H1 (cell line): Measurements from ENCODE around the gene SLC35E1. TPM values are rescaled to one million over a fixed set of nuclear protein-coding genes. Genes with fewer than 3 reads are reported as not detected.

Experiments
- CTCF ChIA-PET: fragments of 300-600 bp; sonication (Branson Sonifier 250); formaldehyde crosslinking; loops from one replicate; lab custom pipeline; 2021; ENCODE audit not compliant: partially characterized antibody; lab: Charles Lee
- POLR2A ChIA-PET: fragments of 300-600 bp; sonication (Branson Sonifier 250); formaldehyde crosslinking; loops from one replicate; lab custom pipeline; 2021; ENCODE audit warnings: inconsistent platforms; ENCODE audit not compliant: partially characterized antibody; lab: Charles Lee
- DNase-seq, 2 experiments: peaks; one replicate each; pipeline versions ENCODE4 v3.0.0 to v3.0.0-alpha.2; 2010 to 2022; ENCODE audit warnings: low spot score in 2 of 2, low read depth in 1 of 2, mixed read lengths in 1 of 2
- FAIRE-seq: peaks from 2 replicates; lab custom pipeline; 2011; peaks lifted over from hg19 to GRCh38; lab: Jason Lieb, UNC
- H2AFZ ChIP-seq: 2 replicates; pipeline ENCODE4 v1.8.1; 2012; ENCODE audit warnings: low read length, inconsistent platforms
- H2AK5ac ChIP-seq: 2 replicates; pipeline ENCODE4 v1.6.1; 2013; ENCODE audit warnings: low read depth, low read length
- H2BK120ac ChIP-seq: replicated peaks from 2 replicates; pipeline ENCODE3; 2013; ENCODE audit warnings: low read depth, low read length, inconsistent platforms
- H2BK12ac ChIP-seq: 2 replicates; pipeline ENCODE4 v1.6.1; 2013; ENCODE audit warnings: low read depth, low read length
- H2BK15ac ChIP-seq: 2 replicates; pipeline ENCODE4 v1.6.1; 2013; ENCODE audit warnings: low read length
- H2BK20ac ChIP-seq: 2 replicates; pipeline ENCODE4 v1.6.1; 2013; ENCODE audit warnings: low read length
- H2BK5ac ChIP-seq: 2 replicates; pipeline ENCODE4 v1.6.1; 2013; ENCODE audit warnings: low read depth, low read length
- H3K14ac ChIP-seq: 2 replicates; pipeline ENCODE4 v1.6.1; 2013; ENCODE audit warnings: inconsistent platforms; ENCODE audit not compliant: insufficient read length
- H3K18ac ChIP-seq: 2 replicates; pipeline ENCODE4 v1.6.1; 2013; ENCODE audit warnings: low read length; ENCODE audit errors: extremely low read depth
- H3K23ac ChIP-seq: 2 replicates; pipeline ENCODE4 v1.6.1; 2013; ENCODE audit warnings: inconsistent platforms; ENCODE audit not compliant: insufficient read length
- H3K23me2 ChIP-seq: 2 replicates; pipeline ENCODE4 v1.6.1; 2013; ENCODE audit warnings: low read depth, low read length
- H3K27ac ChIP-seq: 2 replicates; pipeline ENCODE4 v1.6.1; 2011; ENCODE audit warnings: low read depth, low read length, inconsistent platforms
- H3K27me3 ChIP-seq, 4 experiments: replicated peaks in 1 of 4; 1 replicate in 1 of 4; 2 replicates in 3 of 4; pipeline versions ENCODE4 v1.6.1 to v1.8.1; 2011 to 2013; ENCODE audit warnings: low read length in 3 of 4, mild to moderate bottlenecking in 3 of 4, inconsistent platforms in 2 of 4, mixed read lengths in 2 of 4, moderate library complexity in 1 of 4; ENCODE audit not compliant: control insufficient read depth in 3 of 4, insufficient read depth in 3 of 4; ENCODE audit errors: extremely low read depth in 1 of 4
- H3K36me3 ChIP-seq, 4 experiments: 2 replicates each; pipeline versions ENCODE4 v1.6.1 to v1.8.1; 2011 to 2013; ENCODE audit warnings: mild to moderate bottlenecking in 4 of 4, low read length in 3 of 4, moderate library complexity in 2 of 4, control low read depth in 1 of 4, inconsistent platforms in 1 of 4; ENCODE audit not compliant: insufficient read depth in 4 of 4, control insufficient read depth in 2 of 4
- H3K4ac ChIP-seq: replicated peaks from 2 replicates; pipeline ENCODE3; 2013; ENCODE audit warnings: low read length, low read depth, mixed read lengths, inconsistent platforms; ENCODE audit not compliant: insufficient read length
- H3K4me1 ChIP-seq, 4 experiments: replicated peaks in 1 of 4; 1 replicate in 1 of 4; 2 replicates in 3 of 4; pipeline versions ENCODE4 v1.6.1 to v1.8.1; 2011 to 2013; ENCODE audit warnings: low read length in 3 of 4, inconsistent platforms in 2 of 4, mixed read lengths in 1 of 4; ENCODE audit not compliant: insufficient read depth in 4 of 4, control insufficient read depth in 3 of 4
- H3K4me2 ChIP-seq, 2 experiments: 2 replicates each; pipeline versions ENCODE4 v1.6.1 to v1.8.1; 2011 to 2013; ENCODE audit warnings: low read depth in 2 of 2, low read length in 2 of 2, control low read depth in 1 of 2, inconsistent platforms in 1 of 2, mild to moderate bottlenecking in 1 of 2; ENCODE audit not compliant: insufficient read depth in 1 of 2
- H3K4me3 ChIP-seq, 4 experiments: fragments of 200-600, 300-600 bp in 1 of 4; sonication (generic), shearing (Covaris generic), sonication (Bioruptor Twin) in 1 of 4; 2 replicates each; pipeline versions ENCODE4 v1.5.1 to v1.8.1; 2011 to 2016; ENCODE audit warnings: low read length in 4 of 4, low read depth in 3 of 4, control low read depth in 2 of 4, inconsistent platforms in 2 of 4, mild to moderate bottlenecking in 2 of 4, mixed read lengths in 1 of 4, moderate library complexity in 1 of 4; ENCODE audit not compliant: insufficient read depth in 2 of 4; ENCODE audit errors: extremely low read depth in 1 of 4
- H3K56ac ChIP-seq: replicated peaks from 2 replicates; pipeline ENCODE3; 2013; ENCODE audit warnings: low read depth, mild to moderate bottlenecking, mixed read lengths, low read length, inconsistent platforms; ENCODE audit not compliant: insufficient read length
- H3K79me1 ChIP-seq: 2 replicates; pipeline ENCODE4 v1.6.1; 2013; ENCODE audit warnings: low read depth, low read length, control low read depth
- H3K79me2 ChIP-seq, 2 experiments: 2 replicates each; pipeline versions ENCODE4 v1.6.1 to v1.8.1; 2012 to 2013; ENCODE audit warnings: low read length in 2 of 2, mild to moderate bottlenecking in 2 of 2, inconsistent platforms in 1 of 2; ENCODE audit not compliant: insufficient read depth in 2 of 2, control insufficient read depth in 1 of 2
- H3K9ac ChIP-seq, 4 experiments: replicated peaks in 1 of 4; 1 replicate in 1 of 4; 2 replicates in 3 of 4; pipeline versions ENCODE4 v1.6.1 to v1.8.1; 2011 to 2013; ENCODE audit warnings: low read depth in 3 of 4, low read length in 3 of 4, control low read depth in 2 of 4, mild to moderate bottlenecking in 2 of 4, moderate library complexity in 2 of 4, inconsistent platforms in 1 of 4; ENCODE audit errors: extremely low read depth in 1 of 4
- H3K9me3 ChIP-seq, 2 experiments: 2 replicates each; pipeline versions ENCODE4 v1.6.1 to v1.8.1; 2012 to 2013; ENCODE audit warnings: mild to moderate bottlenecking in 2 of 2, moderate library complexity in 2 of 2, control low read depth in 1 of 2, inconsistent platforms in 1 of 2, low read depth in 1 of 2, low read length in 1 of 2, mixed read lengths in 1 of 2; ENCODE audit not compliant: insufficient read depth in 2 of 2
- H4K20me1 ChIP-seq, 2 experiments: replicated peaks in 1 of 2; 2 replicates each; pipeline versions ENCODE3 to v1.8.1; 2011 to 2013; ENCODE audit warnings: inconsistent platforms in 2 of 2, low read length in 2 of 2, mild to moderate bottlenecking in 1 of 2; ENCODE audit not compliant: insufficient read depth in 2 of 2, control insufficient read depth in 1 of 2
- H4K5ac ChIP-seq: 2 replicates; pipeline ENCODE4 v1.6.1; 2013; ENCODE audit warnings: low read length, low read depth, mixed read lengths, inconsistent platforms; ENCODE audit not compliant: insufficient read length
- H4K8ac ChIP-seq: 2 replicates; pipeline ENCODE4 v1.8.0; 2013; ENCODE audit warnings: mild to moderate bottlenecking, moderate library complexity, low read length, inconsistent platforms; ENCODE audit not compliant: insufficient read depth; ENCODE audit errors: extremely low read depth
- H4K91ac ChIP-seq: replicated peaks from 2 replicates; pipeline ENCODE3; 2013; ENCODE audit warnings: low read length, mixed read lengths, inconsistent platforms; ENCODE audit not compliant: insufficient read length
- GABPA ChIP-seq: IDR thresholded peaks from 2 replicates; pipeline ENCODE4 v1.6.1; 2011; ENCODE audit warnings: mild to moderate bottlenecking, low read length, moderate library complexity, borderline replicate concordance; ENCODE audit not compliant: insufficient read depth
- KDM4A ChIP-seq: IDR thresholded peaks from one replicate; pipeline ENCODE4 v1.7.1; 2012; ENCODE audit warnings: low read depth, mild to moderate bottlenecking, moderate library complexity, low read length, inconsistent platforms; ENCODE audit not compliant: severe bottlenecking
- POLR2AphosphoS5 ChIP-seq: IDR thresholded peaks from 2 replicates; pipeline ENCODE4 v1.6.1; 2011; ENCODE audit warnings: low read depth, low read length
- RFX5 ChIP-seq: IDR thresholded peaks from 2 replicates; pipeline ENCODE4 v1.6.1; 2011; ENCODE audit warnings: low read depth, low read length, improper control_type of control experiment, borderline replicate concordance
- SP1 ChIP-seq: IDR thresholded peaks from 2 replicates; pipeline ENCODE4 v1.6.1; 2011; ENCODE audit warnings: low read depth, low read length
- SP2 ChIP-seq: IDR thresholded peaks from 2 replicates; pipeline ENCODE4 v1.6.1; 2012; ENCODE audit warnings: mild to moderate bottlenecking, low read length, inconsistent platforms
- TAF1 ChIP-seq: IDR thresholded peaks from 2 replicates; pipeline ENCODE4 v1.6.1; 2011; ENCODE audit warnings: mild to moderate bottlenecking, low read depth, low read length
- TAF7 ChIP-seq: optimal IDR thresholded peaks from 2 replicates; pipeline ENCODE3; 2011; ENCODE audit warnings: low read depth, mild to moderate bottlenecking, inconsistent platforms, low read length, moderate library complexity, borderline replicate concordance
- WGBS, 2 experiments: shearing (Covaris generic) in 1 of 2; methylation state at CpG; one replicate each; pipeline versions ENCODE4 v1.1.6 to v1.1.7; 2013 to 2015; ENCODE audit warnings: low lambda C conversion rate in 2 of 2, mixed read lengths in 2 of 2, inconsistent platforms in 1 of 2, low coverage in 1 of 2, missing lambda C conversion rate in 1 of 2; ENCODE audit not compliant: insufficient replicate concordance in 2 of 2, insufficient coverage in 1 of 2, insufficient read length in 1 of 2; ENCODE audit errors: extremely low coverage in 1 of 2, missing lambda C conversion rate in 1 of 2; 5-methylcytosine and 5-hydroxymethylcytosine counted together
- polyA plus RNA-seq, 7 experiments: library from polyadenylated mRNA; depleted of rRNA in 3 of 7; stranded (reverse) in 5 of 7; unstranded in 2 of 7; fragments of >200 nt in 5 of 7; fragments of 200-250 nt in 2 of 7; gene quantifications; 1 replicate in 5 of 7; 2 replicates in 1 of 7; 4 replicates in 1 of 7; pipeline versions ENCODE4 v1.2.1 to v1.2.3, GENCODE V29; 2011 to 2013; ENCODE audit warnings: missing spikeins in 2 of 7, mixed read lengths in 2 of 7
- total RNA-seq: library from RNA; stranded (reverse); fragmentation: NEBNext Ultra II Directional; extraction: Animal tissue kit (Norgen Biotek cat#: 25700); gene quantifications from 2 replicates; pipeline ENCODE4 v1.2.1, GENCODE V29; 2021

Gene SLC35E1
- total and polyA plus RNA-seq, 2 of the 8 experiments (the other 6 are each of a cell fraction or from before 2014, with no cell fraction given), result 26.0 to 31.9 TPM

DNA sequence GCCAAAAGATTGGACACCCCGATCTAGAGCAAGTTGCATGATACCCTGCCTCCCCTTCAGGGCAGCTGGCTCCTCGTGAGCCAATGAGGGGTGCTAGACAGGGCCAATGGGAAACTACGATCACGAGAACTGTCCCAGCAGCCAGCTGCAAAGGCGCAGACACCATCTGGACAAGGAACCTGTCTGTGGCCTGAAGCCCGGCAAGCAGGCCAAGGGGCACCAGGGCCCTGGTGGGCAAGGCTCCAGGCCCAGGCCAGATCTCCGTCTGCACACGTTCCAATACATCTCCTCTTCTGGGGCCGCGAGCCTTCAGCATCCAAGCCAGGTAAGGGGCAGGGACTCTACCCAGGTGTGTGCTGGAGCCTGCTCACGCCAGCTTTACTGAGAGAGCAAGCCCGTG is 35.6 kb upstream of the SLC35E1 start:
- H2BK120ac ChIP-seq, result no peak overlapping the region
- no peak overlapping the region for H2BK5ac ChIP-seq
- H3K36me3 ChIP-seq, result no peaks in the 10 kb centered on the region
- peaks cover 46% of the 10 kb centered on the region for H3K79me1 ChIP-seq
- H3K56ac ChIP-seq, result no peak overlapping the region
- no peak overlapping the region for H3K4me3 ChIP-seq
- no peak overlapping the region for H4K91ac ChIP-seq
- no peak overlapping the region for H2BK15ac ChIP-seq
- H3K27me3 ChIP-seq, result no peaks in the 10 kb centered on the region
- peaks cover 12 to 35% of the 10 kb centered on the region in 2 experiments for H4K20me1 ChIP-seq
- no peak overlapping the region for H2AK5ac ChIP-seq
- no peaks in the 10 kb centered on the region for H3K23me2 ChIP-seq
- H3K18ac ChIP-seq, result no peak overlapping the region
- H3K79me2 ChIP-seq, result peaks cover 0 to 88% of the 10 kb centered on the region in 2 experiments; a peak in 2 of 4 replicates
- H3K4ac ChIP-seq, result no peak overlapping the region
- FAIRE-seq, result no peak
- no peaks in the 10 kb centered on the region for H3K4me1 ChIP-seq
- peak overlapping the region; percentile 6; the same call in 1 of the 2 replicates for H4K8ac ChIP-seq
- H2AFZ ChIP-seq, result no peak overlapping the region
- H3K9ac ChIP-seq, result no peak overlapping the region
- POLR2A ChIA-PET, result interaction anchor here (0.8 to 1.4 kb wide), 3 partner anchors 10 to 20 kb away, joined by 3 read pairs; no protein-coding TSS in a partner anchor
- DNase-seq, result no peak
- no peaks in the 10 kb centered on the region for H3K9me3 ChIP-seq
- H3K14ac ChIP-seq, result no peak overlapping the region
- H3K27ac ChIP-seq, result no peak overlapping the region
- CTCF ChIA-PET, result interaction anchor here (0.7 to 1.5 kb wide), 2 partner anchors 16 to 80 kb away, joined by 3 read pairs; no protein-coding TSS in a partner anchor
- H4K5ac ChIP-seq, result no peak overlapping the region
- 94% methylated on average over 12 of the region's 12 CpGs; no CpG with 5 or more reads in 1 of the 2 experiments for WGBS, 2 experiments
- H3K4me2 ChIP-seq, result no peak overlapping the region
- H2BK20ac ChIP-seq, result no peak overlapping the region
- no peak overlapping the region for H3K23ac ChIP-seq
- no peak overlapping the region for H2BK12ac ChIP-seq
- no peak for TF ChIP-seq SP2
- TF ChIP-seq RFX5, result no peak
- TF ChIP-seq KDM4A, result no peak
- no peak for TF ChIP-seq SP1
- TF ChIP-seq TAF1, result no peak
- no peak for TF ChIP-seq GABPA
- TF ChIP-seq POLR2AphosphoS5, result no peak
- TF ChIP-seq TAF7, result no peak
